Stimulated activated naive B cell treated with anti-CD40 and anti-IgM and Interleukin-4, amounts not matched to agents 10 μg/mL and 1 μg/mL and 100 μg/mL, for 72 hours (primary cell): Measurements from ENCODE around the gene CFAP92.

ENCODE experiments used
- ATAC-seq, 2 donors: fragments of 150-1000 bp; cut with Tn5 transposase; replicated peaks; 2 replicates each; pipeline ENCODE4 v1.10.0; 2021; ENCODE audit warnings: moderate library complexity in 1 of 2
- DNase-seq: peaks from one replicate; pipeline ENCODE4 v3.0.0; 2021
- H3K27ac Mint-ChIP-seq: one replicate; pipeline ENCODE4 v1.8.0; 2022; ENCODE audit warnings: mild to moderate bottlenecking, mixed read lengths
- H3K27me3 Mint-ChIP-seq, 2 donors: one replicate each; pipeline ENCODE4 v1.8.0; 2022; ENCODE audit warnings: mixed read lengths in 2 of 2
- H3K36me3 Mint-ChIP-seq, 2 donors: one replicate each; pipeline ENCODE4 v1.8.0; 2022; ENCODE audit warnings: mixed read lengths in 2 of 2, mild to moderate bottlenecking in 1 of 2
- H3K4me1 Mint-ChIP-seq, 2 donors: one replicate each; pipeline ENCODE4 v1.8.0; 2022; ENCODE audit warnings: mixed read lengths in 2 of 2, mild to moderate bottlenecking in 1 of 2
- H3K4me3 Mint-ChIP-seq, 2 donors: one replicate each; pipeline ENCODE4 v1.8.0; 2022; ENCODE audit warnings: mild to moderate bottlenecking in 2 of 2, mixed read lengths in 2 of 2, moderate library complexity in 1 of 2
- H3K9me3 Mint-ChIP-seq, 2 donors: one replicate each; pipeline ENCODE4 v1.8.0; 2022; ENCODE audit warnings: mixed read lengths in 2 of 2, mild to moderate bottlenecking in 1 of 2

Gene CFAP92

DNA sequence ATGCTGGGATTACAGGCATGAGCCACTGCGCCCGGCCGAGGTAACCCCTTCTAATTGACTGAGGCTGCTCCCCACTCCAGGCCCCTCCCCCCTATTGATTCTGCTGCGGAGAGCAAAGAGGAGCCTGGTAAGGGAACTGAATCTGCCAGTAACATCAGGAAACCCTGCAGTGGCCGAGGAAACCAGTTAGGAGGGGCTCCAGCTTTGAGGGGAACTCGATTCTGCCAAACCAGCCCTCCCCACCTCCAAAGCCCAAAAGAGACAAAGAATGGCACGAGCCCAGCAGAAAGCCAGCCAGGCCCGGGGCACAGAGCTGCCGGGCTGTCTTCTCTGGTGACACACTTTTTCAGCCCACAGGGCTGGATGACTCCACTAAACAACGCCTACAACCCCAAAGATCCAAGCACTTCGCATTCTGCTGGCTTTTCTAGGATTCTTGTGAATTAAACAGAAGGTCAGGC is 129.5 kb downstream of the CFAP92 start:
- H3K27me3 Mint-ChIP-seq: peaks cover 4 to 6% of the 10 kb centered on the region in 2 donors
- H3K9me3 Mint-ChIP-seq: peaks cover 18 to 19% of the 10 kb centered on the region in 2 donors
- peaks cover 4 to 12% of the 10 kb centered on the region in 2 donors for H3K4me1 Mint-ChIP-seq

DNA sequence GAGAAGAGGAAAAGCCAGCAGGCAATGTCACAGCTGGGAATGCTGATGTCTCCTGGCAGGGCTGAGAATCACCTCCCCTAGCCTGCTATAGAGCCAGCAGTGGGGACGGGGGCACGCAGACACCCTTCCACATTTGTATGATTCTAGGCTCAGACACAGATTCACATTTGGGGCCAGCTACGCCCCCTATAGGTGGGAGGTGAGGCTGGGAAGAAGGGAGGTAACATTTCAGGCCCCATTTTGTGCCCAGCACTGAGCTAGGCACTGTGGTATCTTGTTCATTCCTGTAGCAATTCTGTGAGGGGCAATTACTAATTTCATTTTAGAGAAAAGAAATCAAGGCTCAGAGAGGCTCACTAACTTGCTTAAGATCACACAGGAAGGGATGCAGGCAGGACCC is 130.3 kb downstream of the CFAP92 start:
- Mint-ChIP-seq H3K4me1 (peaks cover 4 to 12% of the 10 kb centered on the region in 2 donors), H3K27ac (no peak overlapping the region), H3K4me3 (no peak overlapping the region), H3K9me3 (peaks cover 26 to 28% of the 10 kb centered on the region in 2 donors), H3K27me3 (peaks cover 4 to 6% of the 10 kb centered on the region in 2 donors), H3K36me3 (peaks cover 21 to 50% of the 10 kb centered on the region in 2 donors)
- DNase-seq: no peak
- no peak for ATAC-seq

More for the DNA sequence above, 129.5 kb downstream of the CFAP92 start:
- DNase-seq: no peak
- ATAC-seq: no peak
- no peak overlapping the region for H3K4me3 Mint-ChIP-seq
- peak overlapping the region; percentile 31 for H3K27ac Mint-ChIP-seq
- peaks cover 18 to 41% of the 10 kb centered on the region in 2 donors for H3K36me3 Mint-ChIP-seq

DNA sequence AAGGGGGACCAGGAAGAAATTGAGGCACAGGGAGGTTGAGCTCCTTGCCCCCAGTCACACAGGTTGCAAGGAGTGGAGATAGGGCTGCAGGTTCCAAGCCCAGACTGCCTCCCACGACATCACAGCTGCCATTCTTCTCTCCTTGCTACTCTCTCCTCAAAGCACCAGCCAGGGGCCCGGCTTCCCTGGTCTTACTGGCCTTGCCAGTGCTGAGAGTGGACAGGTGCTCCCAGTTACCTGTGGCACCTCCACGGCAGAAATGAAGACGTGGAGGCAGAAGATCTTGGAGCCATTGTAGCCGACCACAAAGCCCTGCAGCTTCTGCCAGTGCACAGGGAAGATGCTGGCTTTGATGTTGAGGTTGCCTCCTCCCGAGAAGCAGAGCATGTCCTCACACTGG is 132.4 kb downstream of the CFAP92 start:
- DNase-seq (no peak), ATAC-seq (no peak)
- Mint-ChIP-seq H3K4me3 (no peak overlapping the region), H3K4me1 (peaks cover 4 to 12% of the 10 kb centered on the region in 2 donors), H3K9me3 (peaks cover 32 to 40% of the 10 kb centered on the region in 2 donors), H3K27ac (no peak overlapping the region), H3K27me3 (peaks cover 4 to 6% of the 10 kb centered on the region in 2 donors), H3K36me3 (peaks cover 29 to 62% of the 10 kb centered on the region in 2 donors)
